COLO829 (cell line): ENCODE results near the gene UBE2QL1.

Experiments
- DNase-seq: peaks from one replicate; pipeline ENCODE4 v3.0.0; 2012; ENCODE audit warnings: low spot score

Gene UBE2QL1

GRCh38 chr5:6448622-6449464 is at the start of gene UBE2QL1:
UBE2QL1 (plus strand) TSS chr5:6448859; CDS start chr5:6448894, 35 bp downstream.
- no peak for DNase-seq

- no peak for DNase-seq
Observed at GRCh38 chr5:6399980-6400910, 48.4 kb upstream of the UBE2QL1 start.

- DNase-seq = no peak
Observed at GRCh38 chr5:6401410-6401809, 47.2 kb upstream of the UBE2QL1 start.

- no peak for DNase-seq
Observed at GRCh38 chr5:6402939-6403338, 45.7 kb upstream of the UBE2QL1 start.

GRCh38 chr5:6403416-6403815 is 45.2 kb upstream of the UBE2QL1 start:
- no peak for DNase-seq

GRCh38 chr5:6404129-6404528 is 44.5 kb upstream of the UBE2QL1 start:
- no peak for DNase-seq

GRCh38 chr5:6405591-6405990 is 43.1 kb upstream of the UBE2QL1 start:
- DNase-seq = no peak

- no peak for DNase-seq
Observed at GRCh38 chr5:6407558-6408259, 41.0 kb upstream of the UBE2QL1 start.

- no peak for DNase-seq
Observed at GRCh38 chr5:6408260-6408596, 40.4 kb upstream of the UBE2QL1 start.

GRCh38 chr5:6408627-6409446 is 39.8 kb upstream of the UBE2QL1 start:
- no peak for DNase-seq

- DNase-seq = no peak
Observed at GRCh38 chr5:6410421-6410820, 38.2 kb upstream of the UBE2QL1 start.

- DNase-seq = no peak
Observed at GRCh38 chr5:6411141-6411540, 37.5 kb upstream of the UBE2QL1 start.

GRCh38 chr5:6412811-6413210 is 35.8 kb upstream of the UBE2QL1 start:
- no peak for DNase-seq

- DNase-seq = no peak
Observed at GRCh38 chr5:6417657-6418056, 31.0 kb upstream of the UBE2QL1 start.

- no peak for DNase-seq
Observed at GRCh38 chr5:6418679-6419276, 29.9 kb upstream of the UBE2QL1 start.

GRCh38 chr5:6419340-6419852 is 29.3 kb upstream of the UBE2QL1 start:
- DNase-seq = no peak

GRCh38 chr5:6423327-6424109 is 25.1 kb upstream of the UBE2QL1 start:
- DNase-seq = no peak

GRCh38 chr5:6424110-6424659 is 24.5 kb upstream of the UBE2QL1 start:
- DNase-seq = no peak

GRCh38 chr5:6424700-6425099 is 24.0 kb upstream of the UBE2QL1 start:
- no peak for DNase-seq

- no peak for DNase-seq
Observed at GRCh38 chr5:6427694-6428093, 21.0 kb upstream of the UBE2QL1 start.
